ENCODE measurements around the gene MINK1. TPM values are rescaled to one million over a fixed set of nuclear protein-coding genes. Genes with fewer than 3 reads are reported as not detected.
"Not testable (repeated sequence)": the region's sequence is repeated elsewhere in the genome, so short reads cannot be mapped to it uniquely, and the experiment has no call there.

Gene MINK1
- total RNA-seq, 1 donor from 2014 or later = 26.2 TPM

- no peaks in the 10 kb centered on the region for H3K27me3 Mint-ChIP-seq (ENCODE audit: insufficient read depth, low read depth)
Measured at GRCh38 chr17:4822835-4823234, 10.3 kb upstream of the MINK1 start.

DNA sequence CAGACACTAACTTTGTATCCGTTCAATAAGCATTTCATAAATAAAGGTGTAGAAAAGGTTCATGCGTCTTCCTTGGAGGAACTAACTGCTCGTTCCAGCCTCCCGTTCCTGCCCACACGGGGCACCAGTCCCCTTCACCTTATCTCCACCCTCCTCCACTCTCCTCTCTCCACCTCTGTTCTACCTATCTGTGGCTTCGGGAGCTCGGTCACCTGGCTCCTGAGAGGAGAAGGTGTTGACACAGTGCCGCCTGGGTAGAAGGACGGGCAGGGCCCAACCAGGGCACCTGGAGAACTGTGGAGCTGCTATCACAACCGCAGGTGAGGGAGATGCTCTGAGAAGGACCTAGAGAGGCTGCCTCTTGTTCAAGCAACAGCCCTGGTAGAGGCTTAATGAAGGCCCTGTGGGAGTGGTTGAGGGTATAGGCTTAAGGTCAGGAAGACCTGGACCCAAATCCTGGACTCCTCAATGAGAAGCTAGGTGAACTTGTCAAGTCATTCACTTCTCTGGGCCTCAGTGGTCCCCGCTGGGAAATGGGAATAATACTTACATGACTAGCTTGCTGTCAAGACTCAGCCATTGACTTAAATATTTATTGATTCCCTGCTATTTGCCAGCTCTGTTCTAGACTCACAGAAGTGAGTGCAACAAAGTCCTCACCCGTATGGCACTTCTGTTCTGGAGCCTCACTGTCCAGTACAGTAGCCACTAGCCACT, 9.6 kb upstream of the MINK1 start:
- Histone ChIP-seq H4K20me1 (ENCODE audit: low read depth) (no peaks in the 10 kb centered on the region), H3K36me3 (no peaks in the 10 kb centered on the region), H3K9ac (no peak overlapping the region), H3F3A (ENCODE audit: low read depth) (peaks cover 6% of the 10 kb centered on the region), H3K27me3 (no peaks in the 10 kb centered on the region), H3K27ac (no peak overlapping the region), H3K79me2 (ENCODE audit: low read depth) (no peaks in the 10 kb centered on the region), H3K4me1 (no peaks in the 10 kb centered on the region), H3K4me2 (no peak overlapping the region), H2AFZ (replicated peaks) (no peak overlapping the region), H3K9me3 (ENCODE audit: low read depth) (no peaks in the 10 kb centered on the region), H3K4me3 (no peak overlapping the region)
- Mint-ChIP-seq H3K4me3 (no peak overlapping the region), H3K4me1 (no peaks in the 10 kb centered on the region), H3K27me3 (ENCODE audit: insufficient read depth, low read depth) (no peaks in the 10 kb centered on the region), H3K9me3 (no peaks in the 10 kb centered on the region), H3K27ac (no peak overlapping the region), H3K36me3 (peaks cover 8% of the 10 kb centered on the region)
- no peak for DNase-seq (ENCODE audit: low spot score)
- TF ChIP-seq CTCF (IDR thresholded peaks at IDR 0.05) = no peak

More at GRCh38 chr17:4822835-4823234, 10.3 kb upstream of the MINK1 start:
- Histone ChIP-seq H3K79me2 (ENCODE audit: low read depth) (no peaks in the 10 kb centered on the region), H3K9me3 (ENCODE audit: low read depth) (no peaks in the 10 kb centered on the region), H3K9ac (no peak overlapping the region), H3K4me2 (no peak overlapping the region), H3F3A (ENCODE audit: low read depth) (peaks cover 6% of the 10 kb centered on the region), H3K27me3 (no peaks in the 10 kb centered on the region), H2AFZ (replicated peaks) (no peak overlapping the region), H4K20me1 (ENCODE audit: low read depth) (no peaks in the 10 kb centered on the region), H3K27ac (no peak overlapping the region), H3K4me3 (no peak overlapping the region), H3K4me1 (no peaks in the 10 kb centered on the region), H3K36me3 (no peaks in the 10 kb centered on the region)
- H3K4me1 Mint-ChIP-seq = no peaks in the 10 kb centered on the region
- H3K36me3 Mint-ChIP-seq = peaks cover 8% of the 10 kb centered on the region
- DNase-seq (ENCODE audit: low spot score) = no peak
- no peak overlapping the region for H3K4me3 Mint-ChIP-seq
- no peak overlapping the region for H3K27ac Mint-ChIP-seq
- TF ChIP-seq CTCF (IDR thresholded peaks at IDR 0.05) (no peak), EZH2 (IDR thresholded peaks at IDR 0.05) (no peak), EZH2phosphoT487 (IDR thresholded peaks at IDR 0.05) (no peak)
- no peaks in the 10 kb centered on the region for H3K9me3 Mint-ChIP-seq

- DNase-seq (ENCODE audit: low spot score) = peak; percentile 16
- H3K9me3 ChIP-seq (ENCODE audit: low read depth) = no peaks in the 10 kb centered on the region
- no peak overlapping the region for H3K4me3 ChIP-seq
- Mint-ChIP-seq H3K27me3 (ENCODE audit: insufficient read depth, low read depth) (peaks cover 3% of the 10 kb centered on the region), H3K4me1 (peaks cover 3% of the 10 kb centered on the region), H3K4me3 (no peak overlapping the region), H3K36me3 (no peaks in the 10 kb centered on the region), H3K27ac (no peak overlapping the region), H3K9me3 (no peaks in the 10 kb centered on the region)
- H2AFZ ChIP-seq (replicated peaks) = no peak overlapping the region
- no peak overlapping the region for H3K27ac ChIP-seq
- no peak overlapping the region for H3K4me2 ChIP-seq
- no peaks in the 10 kb centered on the region for H3K4me1 ChIP-seq
- H3K9ac ChIP-seq = no peak overlapping the region
- no peaks in the 10 kb centered on the region for H4K20me1 ChIP-seq (ENCODE audit: low read depth)
- TF ChIP-seq CTCF (IDR thresholded peaks at IDR 0.05) (no peak), EZH2 (IDR thresholded peaks at IDR 0.05) (no peak), EZH2phosphoT487 (IDR thresholded peaks at IDR 0.05) (no peak)
- no peaks in the 10 kb centered on the region for H3K36me3 ChIP-seq
- no peaks in the 10 kb centered on the region for H3K79me2 ChIP-seq (ENCODE audit: low read depth)
- H3F3A ChIP-seq (ENCODE audit: low read depth) = peaks cover 6% of the 10 kb centered on the region
- no peaks in the 10 kb centered on the region for H3K27me3 ChIP-seq
Measured at GRCh38 chr17:4827399-4827798, 5.7 kb upstream of the MINK1 start.

DNA sequence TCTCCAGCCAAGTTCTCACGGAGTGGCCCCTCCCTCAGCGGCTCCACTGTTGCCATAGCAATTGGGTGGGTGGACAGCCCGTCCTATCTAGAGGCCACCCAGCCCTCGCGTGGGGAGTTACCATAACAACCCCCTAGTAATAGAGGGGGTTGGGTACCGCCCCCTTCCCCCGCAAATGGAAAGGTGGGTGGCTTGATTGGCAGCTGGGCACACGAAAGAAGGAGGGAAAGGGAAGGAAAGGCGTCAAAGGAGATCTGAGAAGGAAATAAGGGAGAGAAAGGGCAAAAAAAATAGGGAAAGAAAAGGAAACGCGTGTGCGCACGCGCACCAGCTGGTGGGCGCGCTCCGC, 337 bp upstream of the MINK1 start:
- H3K79me2 ChIP-seq (ENCODE audit: low read depth) = peaks cover 39% of the 10 kb centered on the region
- H3K27me3 ChIP-seq; H3K36me3 Mint-ChIP-seq; H3K9me3 ChIP-seq (ENCODE audit: low read depth); DNase-seq (ENCODE audit: low spot score); H3K27me3 Mint-ChIP-seq (ENCODE audit: insufficient read depth, low read depth); H3K4me1 ChIP-seq; H3F3A ChIP-seq (ENCODE audit: low read depth); H3K9ac ChIP-seq; H3K9me3 Mint-ChIP-seq; H3K36me3 ChIP-seq; H3K27ac ChIP-seq: not testable (repeated sequence)
- H3K27ac Mint-ChIP-seq = peak overlapping the region; percentile 91
- peak overlapping the region; percentile 94 for H3K4me3 Mint-ChIP-seq
- H3K4me3 ChIP-seq = peak overlapping the region; percentile 90
- H4K20me1 ChIP-seq (ENCODE audit: low read depth) = peaks cover 29% of the 10 kb centered on the region
- H3K4me2 ChIP-seq = peak overlapping the region; percentile 93
- peak overlapping the region; percentile 95 for H2AFZ ChIP-seq (replicated peaks)
- H3K4me1 Mint-ChIP-seq = peaks cover 22% of the 10 kb centered on the region
